ENCODE data around the gene TRMT112. TPM values are rescaled to one million over a fixed set of nuclear protein-coding genes. Genes with fewer than 3 reads are reported as not detected.

The TRMT112 gene
- total and polyA plus RNA-seq, 11 donors, result 80.0 to 186 (median 107) TPM

- H3K36me3 ChIP-seq, result peaks cover 0 to 46% (median 37%) of the 10 kb centered on the region in 9 donors
- DNase-seq (peak in 1 of 5 donors; percentile 54), ATAC-seq (no peak)
- no peaks in the 10 kb centered on the region for H3K9me3 ChIP-seq
- WGBS, 4 donors, result 59 to 83% (median 72%) methylated on average over 24 to 27 of the region's 27 CpGs
- intact Hi-C loops (cut with DNase I), result no loop called here
- no peaks in the 10 kb centered on the region for H3K27me3 ChIP-seq
- TF ChIP-seq POLR2A (IDR thresholded peaks at IDR 0.05) (no peak), CTCF (IDR thresholded peaks at IDR 0.05) (no peak)
- H3K4me3 ChIP-seq, result peak overlapping the region in 4 of 12 donors; percentile 77 to 95 (median 82)
- H3K4me1 ChIP-seq, result peaks cover 2 to 37% (median 31%) of the 10 kb centered on the region in 12 donors
- H3K27ac ChIP-seq, result peak overlapping the region; percentile 86 to 100 (median 97)
Observed at GRCh38 chr11:64267207-64267945, 50.0 kb downstream of the TRMT112 start.

Small RNA genes within 50 kb of the gene (microRNA-seq; reads per million reads assigned to microRNA genes)
- gene MIR7155, result 0.62 to 1.2 (median 0.71) reads per million in 4 donors

Other genes with a start within 250 kb of the TRMT112 start
- 100 to 1,000 TPM in 6 of 9 donors, 10 to 100 TPM in 3; 61.3 to 166 (median 116) TPM for gene MACROD1, start 151.4 kb downstream of the TRMT112 start, total RNA-seq
- gene MACROD1, start 151.4 kb downstream of the TRMT112 start, polyA plus RNA-seq, result 100 to 1,000 TPM in 1 of 2 donors, 10 to 100 TPM in 1; 48.9 to 287 TPM
- gene STIP1, start 131.4 kb downstream of the TRMT112 start, total RNA-seq, result 100 to 1,000 TPM in 2 of 9 donors, 10 to 100 TPM in 7; 74.9 to 143 (median 88.8) TPM
- gene STIP1, start 131.4 kb downstream of the TRMT112 start, polyA plus RNA-seq, result 100 to 1,000 TPM in 1 of 2 donors, 10 to 100 TPM in 1; 68.8 to 175 TPM
- 10 to 100 TPM in 2 of 9 donors, 1 to 10 TPM in 7; 3.4 to 71.5 (median 5.7) TPM for gene FERMT3, start 110.8 kb downstream of the TRMT112 start, total RNA-seq
- gene FERMT3, start 110.8 kb downstream of the TRMT112 start, polyA plus RNA-seq, result 1 to 10 TPM; 2.8 to 7.9 TPM
- 100 to 1,000 TPM in 2 of 9 donors, 10 to 100 TPM in 7; 51.2 to 146 (median 63.3) TPM for gene TRPT1, start 91.4 kb downstream of the TRMT112 start, total RNA-seq
- 100 to 1,000 TPM in 1 of 2 donors, 10 to 100 TPM in 1; 65.3 to 123 TPM for gene TRPT1, start 91.4 kb downstream of the TRMT112 start, polyA plus RNA-seq
- gene NUDT22, start 91.3 kb downstream of the TRMT112 start, total RNA-seq, result 10 to 100 TPM; 63.7 to 93.0 (median 70.3) TPM
- gene NUDT22, start 91.3 kb downstream of the TRMT112 start, polyA plus RNA-seq, result 10 to 100 TPM; 74.9 to 90.9 TPM
- gene DNAJC4, start 87.0 kb downstream of the TRMT112 start, total RNA-seq, result 10 to 100 TPM; 31.2 to 63.6 (median 47.2) TPM
- gene DNAJC4, start 87.0 kb downstream of the TRMT112 start, polyA plus RNA-seq, result 100 to 1,000 TPM in 1 of 2 donors, 10 to 100 TPM in 1; 33.8 to 123 TPM
- gene VEGFB, start 83.0 kb downstream of the TRMT112 start, total RNA-seq, result 100 to 1,000 TPM; 172 to 332 (median 241) TPM
- 100 to 1,000 TPM; 127 to 304 TPM for gene VEGFB, start 83.0 kb downstream of the TRMT112 start, polyA plus RNA-seq
- 10 to 100 TPM; 35.0 to 71.5 (median 51.8) TPM for gene FKBP2, start 76.5 kb downstream of the TRMT112 start, total RNA-seq
- 100 to 1,000 TPM; 226 to 250 TPM for gene FKBP2, start 76.5 kb downstream of the TRMT112 start, polyA plus RNA-seq
- gene PPP1R14B, start 70.6 kb downstream of the TRMT112 start, total RNA-seq, result 100 to 1,000 TPM in 4 of 9 donors, 10 to 100 TPM in 5; 69.6 to 244 (median 90.4) TPM
- 100 to 1,000 TPM; 160 to 167 TPM for gene PPP1R14B, start 70.6 kb downstream of the TRMT112 start, polyA plus RNA-seq
- gene PLCB3, start 66.0 kb downstream of the TRMT112 start, total RNA-seq, result 10 to 100 TPM in 3 of 9 donors, 1 to 10 TPM in 6; 7.6 to 19.1 (median 9.8) TPM
- 10 to 100 TPM in 1 of 2 donors, 1 to 10 TPM in 1; 7.4 to 11.6 TPM for gene PLCB3, start 66.0 kb downstream of the TRMT112 start, polyA plus RNA-seq
- 100 to 1,000 TPM in 2 of 9 donors, 10 to 100 TPM in 7; 41.5 to 123 (median 49.9) TPM for gene BAD, start 32.9 kb downstream of the TRMT112 start, total RNA-seq
- 10 to 100 TPM; 76.9 to 94.6 TPM for gene BAD, start 32.9 kb downstream of the TRMT112 start, polyA plus RNA-seq
- gene GPR137, start 31.7 kb downstream of the TRMT112 start, total RNA-seq, result 10 to 100 TPM; 24.3 to 48.3 (median 26.2) TPM
- 10 to 100 TPM; 20.2 to 44.0 TPM for gene GPR137, start 31.7 kb downstream of the TRMT112 start, polyA plus RNA-seq
- gene KCNK4, start 26.3 kb downstream of the TRMT112 start, total RNA-seq, result not detected
- not detected for gene KCNK4, start 26.3 kb downstream of the TRMT112 start, polyA plus RNA-seq
- gene CATSPERZ, start 17.2 kb downstream of the TRMT112 start, total RNA-seq, result not detected
- gene CATSPERZ, start 17.2 kb downstream of the TRMT112 start, polyA plus RNA-seq, result not detected
- 100 to 1,000 TPM in 8 of 9 donors, 10 to 100 TPM in 1; 94.0 to 291 (median 145) TPM for gene ESRRA, start 12.0 kb downstream of the TRMT112 start, total RNA-seq
- gene ESRRA, start 12.0 kb downstream of the TRMT112 start, polyA plus RNA-seq, result 100 to 1,000 TPM; 217 to 260 TPM
- gene PRDX5, start 562 bp upstream of the TRMT112 start, total RNA-seq, result 100 to 1,000 TPM; 220 to 561 (median 290) TPM
- gene PRDX5, start 562 bp upstream of the TRMT112 start, polyA plus RNA-seq, result 100 to 1,000 TPM; 385 to 882 TPM
- gene CCDC88B, start 22.6 kb upstream of the TRMT112 start, total RNA-seq, result 10 to 100 TPM in 1 of 9 donors, 1 to 10 TPM in 8; 4.1 to 16.2 (median 7.3) TPM
- 10 to 100 TPM in 1 of 2 donors, 1 to 10 TPM in 1; 8.1 to 24.0 TPM for gene CCDC88B, start 22.6 kb upstream of the TRMT112 start, polyA plus RNA-seq
- 10 to 100 TPM; 12.8 to 32.5 (median 18.3) TPM for gene RPS6KA4, start 41.6 kb upstream of the TRMT112 start, total RNA-seq
- gene RPS6KA4, start 41.6 kb upstream of the TRMT112 start, polyA plus RNA-seq, result 10 to 100 TPM; 15.0 to 30.4 TPM
- gene SLC22A11, start 238.4 kb upstream of the TRMT112 start, total RNA-seq, result not detected
- not detected for gene SLC22A11, start 238.4 kb upstream of the TRMT112 start, polyA plus RNA-seq